GM12878 (cell line): ENCODE data around the gene IQGAP1. TPM values are rescaled to one million over a fixed set of nuclear protein-coding genes. Genes with fewer than 3 reads are reported as not detected.

ENCODE experiments used
- ATAC-seq: fragments of 200-7000 bp; cut with Tn5 transposase; 3 replicates; pipeline ENCODE4 v1.9.1; 2020; ENCODE audit warnings: mild to moderate bottlenecking, moderate library complexity
- Bru-seq: library from RNA; stranded (reverse); fragments of 400-500 nt; gene quantifications from one replicate; lab custom pipeline; 2021; lab: Mats Ljungman, UMichigan
- BruChase-seq, 2 experiments: library from RNA; stranded (reverse); fragments of 400-500 nt; gene quantifications; one replicate each; lab custom pipeline; 2021; lab: Mats Ljungman, UMichigan
- BruUV-seq: library from RNA; stranded (reverse); fragments of 400-500 nt; replicated peaks from 2 replicates; lab custom pipeline; 2021; lab: Mats Ljungman, UMichigan
- CTCF ChIA-PET: fragments of 300-600 bp; sonication (Branson Sonifier 250); formaldehyde crosslinking; extraction: SDS; loops from one replicate; lab custom pipeline; 2021; ENCODE audit warnings: inconsistent platforms; lab: Yijun Ruan, JAX
- POLR2A ChIA-PET: fragments of 350-600 bp; formaldehyde crosslinking; extraction: SDS; loops from one replicate; lab custom pipeline; 2021; ENCODE audit warnings: inconsistent platforms; lab: Charles Lee
- RAD21 ChIA-PET: fragments of 300-600 bp; sonication (Branson Sonifier 250); formaldehyde crosslinking; loops from one replicate; lab custom pipeline; 2023; ENCODE audit warnings: antibody characterized with exemption; ENCODE audit not compliant: unreplicated experiment; lab: Charles Lee
- SMC1A ChIA-PET: fragments of 300-600 bp; sonication (Branson Sonifier 250); formaldehyde crosslinking; loops from one replicate; lab custom pipeline; 2023; ENCODE audit not compliant: unreplicated experiment, uncharacterized antibody; lab: Charles Lee
- DNase-seq: peaks from one replicate; pipeline ENCODE4 v3.0.0-alpha.2; 2011; ENCODE audit warnings: low read depth, low spot score
- FAIRE-seq: peaks from 3 replicates; lab custom pipeline; 2011; peaks lifted over from hg19 to GRCh38; lab: Jason Lieb, UNC
- H2AFZ ChIP-seq: 2 replicates; pipeline ENCODE4 v1.6.0; 2011; ENCODE audit warnings: low read depth, low read length, control low read depth; ENCODE audit not compliant: control insufficient read depth
- H3K27ac ChIP-seq: 2 replicates; pipeline ENCODE4 v1.5.1; 2011; ENCODE audit warnings: control low read depth; ENCODE audit not compliant: control insufficient read depth, insufficient read depth
- H3K27me3 ChIP-seq, 2 experiments: replicated peaks in 1 of 2; 2 replicates each; pipeline versions ENCODE4 v1.6.0 to v1.6.1; 2011; ENCODE audit warnings: low read length in 1 of 2; ENCODE audit not compliant: control insufficient read depth in 2 of 2, insufficient read depth in 2 of 2
- H3K36me3 ChIP-seq, 2 experiments: 2 replicates each; pipeline ENCODE4 v1.5.1; 2011; ENCODE audit warnings: low read length in 1 of 2; ENCODE audit not compliant: control insufficient read depth in 2 of 2, insufficient read depth in 2 of 2
- H3K4me1 ChIP-seq: 2 replicates; pipeline ENCODE4 v1.6.1; 2011; ENCODE audit warnings: mild to moderate bottlenecking, low read length, moderate library complexity, mixed read lengths; ENCODE audit not compliant: control insufficient read depth, insufficient read depth
- H3K4me2 ChIP-seq: 2 replicates; pipeline ENCODE4 v1.6.0; 2011; ENCODE audit warnings: control low read depth; ENCODE audit not compliant: control insufficient read depth, insufficient read depth
- H3K4me3 ChIP-seq: fragments of 200-600 bp; sonication (generic); 2 replicates; pipeline ENCODE4 v1.5.1; 2016
- H3K79me2 ChIP-seq: 2 replicates; pipeline ENCODE4 v1.6.0; 2011; ENCODE audit warnings: low read length; ENCODE audit not compliant: control insufficient read depth, insufficient read depth
- H3K9ac ChIP-seq: 2 replicates; pipeline ENCODE4 v1.8.0; 2011; ENCODE audit warnings: low read length, control low read depth, mixed read lengths; ENCODE audit not compliant: control insufficient read depth, insufficient read depth
- H3K9me3 ChIP-seq: replicated peaks from 3 replicates; pipeline ENCODE4 v1.5.1; 2011; ENCODE audit warnings: mild to moderate bottlenecking, low read length; ENCODE audit not compliant: control insufficient read depth, insufficient read depth
- H4K20me1 ChIP-seq: 2 replicates; pipeline ENCODE4 v1.6.0; 2011; ENCODE audit not compliant: control insufficient read depth, insufficient read depth
- BMI1 ChIP-seq: fragments of 450-650 bp; IDR thresholded peaks from 2 replicates; pipeline ENCODE4 v1.6.1; 2016; ENCODE audit warnings: mild to moderate bottlenecking, moderate library complexity, borderline replicate concordance
- CREB1 ChIP-seq: IDR thresholded peaks from 2 replicates; pipeline ENCODE4 v1.6.1; 2012; ENCODE audit warnings: low read depth, mild to moderate bottlenecking, inconsistent platforms
- ELK1 ChIP-seq: IDR thresholded peaks from 2 replicates; pipeline ENCODE4 v1.6.1; 2012; ENCODE audit warnings: low read depth, low read length, improper control_type of control experiment
- ETV6 ChIP-seq, 2 experiments: fragments of 450-650 bp in 1 of 2; IDR thresholded peaks in 1 of 2; conservative IDR thresholded peaks in 1 of 2; 2 replicates each; pipeline ENCODE4 v1.6.1; 2014; ENCODE audit warnings: antibody characterized with exemption in 1 of 2, borderline replicate concordance in 1 of 2, low read depth in 1 of 2, mild to moderate bottlenecking in 1 of 2, moderate library complexity in 1 of 2
- HDGF ChIP-seq: fragments of 450-650 bp; IDR thresholded peaks from 2 replicates; pipeline ENCODE4 v1.6.1; 2016; ENCODE audit warnings: antibody characterized with exemption
- IRF3 ChIP-seq: fragments of 450-650 bp; IDR thresholded peaks from 2 replicates; pipeline ENCODE4 v1.6.1; 2014; ENCODE audit warnings: mild to moderate bottlenecking
- MAX ChIP-seq: IDR thresholded peaks from 2 replicates; pipeline ENCODE4 v1.6.1; 2012; ENCODE audit warnings: low read depth, low read length, improper control_type of control experiment
- NFYB ChIP-seq: IDR thresholded peaks from 2 replicates; pipeline ENCODE4 v1.6.1; 2011; ENCODE audit warnings: low read depth, mild to moderate bottlenecking, low read length, improper control_type of control experiment, moderate library complexity; ENCODE audit not compliant: insufficient read depth
- NR2C1 ChIP-seq: fragments of 450-650 bp; IDR thresholded peaks from 2 replicates; pipeline ENCODE4 v1.6.1; 2017; ENCODE audit warnings: antibody characterized with exemption, mild to moderate bottlenecking, moderate library complexity
- POLR2A ChIP-seq: IDR thresholded peaks from 2 replicates; pipeline ENCODE4 v1.6.1; 2011; ENCODE audit warnings: low read depth, mild to moderate bottlenecking, low read length
- RCOR1 ChIP-seq: conservative IDR thresholded peaks from 2 replicates; pipeline ENCODE4 v1.6.1; 2012; ENCODE audit warnings: low read depth, low read length, improper control_type of control experiment
- RUNX3 ChIP-seq: IDR thresholded peaks from 2 replicates; pipeline ENCODE4 v1.6.1; 2012; ENCODE audit warnings: low read length, inconsistent platforms
- TAF1 ChIP-seq: IDR thresholded peaks from 2 replicates; pipeline ENCODE4 v1.6.1; 2011; ENCODE audit warnings: mild to moderate bottlenecking, low read depth, low read length, borderline replicate concordance
- TCF12 ChIP-seq: IDR thresholded peaks from 2 replicates; pipeline ENCODE4 v1.6.1; 2011; ENCODE audit warnings: low read depth, mild to moderate bottlenecking, low read length
- WGBS: methylation state at CpG from one replicate; pipeline ENCODE4 v1.1.6; 2016; ENCODE audit warnings: low lambda C conversion rate; ENCODE audit not compliant: insufficient replicate concordance, insufficient coverage; ENCODE audit errors: missing lambda C conversion rate; 5-methylcytosine and 5-hydroxymethylcytosine counted together
- in situ Hi-C: fragments of 300-500 bp; cut with MboI; formaldehyde crosslinking; loops from 9 replicates; pipeline ENCODE4 v1.14.3; 2018; ENCODE audit warnings: mixed read lengths
- intact Hi-C: fragments of 100-400 bp; cut with micrococcal nuclease; formaldehyde crosslinking; loops from one replicate; pipeline ENCODE4 v1.14.2; 2022; ENCODE audit not compliant: unreplicated experiment
- long read RNA-seq, 2 experiments: library from polyadenylated mRNA; unstranded; transcript quantifications; one replicate each; pipeline ENCODE4 v2.0.0, GENCODE V29; 2019 to 2020
- polyA minus RNA-seq, 3 experiments: library from RNA; depleted of rRNA, polyadenylated mRNA; stranded (reverse); fragments of >200 nt; gene quantifications; 2 replicates each; pipeline ENCODE4 v1.2.3, GENCODE V29; 2011
- polyA plus RNA-seq, 11 experiments: library from polyadenylated mRNA; depleted of rRNA in 4 of 11; unstranded in 6 of 11; stranded (reverse) in 5 of 11; fragments of >200 nt; fragmentation: Nextera tagmentation in 4 of 11; fragmentation: Illumina TruSeq in 1 of 11; extraction: Ambion mirVana in 4 of 11; extraction: Trizol in 1 of 11; gene quantifications; 1 replicate in 1 of 11; 2 replicates in 10 of 11; pipeline versions ENCODE4 v1.2.1 to v1.2.3, GENCODE V29; 2011 to 2016; ENCODE audit warnings: inconsistent platforms in 2 of 11, missing spikeins in 2 of 11, low read depth in 1 of 11
- total RNA-seq, 4 experiments: library from RNA; depleted of rRNA in 3 of 4; stranded (reverse); fragments of >200 nt in 3 of 4; fragmentation: Illumina TruSeq in 1 of 4; extraction: Trizol in 1 of 4; gene quantifications; 2 replicates each; pipeline versions ENCODE4 v1.2.1 to v1.2.3, GENCODE V29; 2013 to 2021

Gene IQGAP1
- total RNA-seq (2013; cell fraction: nucleolus; rRNA removed): 229 and 246 TPM in 2 replicates
- 124 and 140 TPM in 2 replicates for total RNA-seq (2014; rRNA removed)
- total RNA-seq (2014; rRNA removed; fragmentation: Illumina TruSeq; extraction: Trizol): 222 and 234 TPM in 2 replicates
- total RNA-seq (2021): 118 and 122 TPM in 2 replicates
- 52.6 TPM for polyA plus RNA-seq (2011; ENCODE audit: low read depth)
- polyA plus RNA-seq (2011; rRNA removed): 110 and 149 TPM in 2 replicates
- 45.3 and 51.0 TPM in 2 replicates for polyA plus RNA-seq (2011; cell fraction: cytosol; rRNA removed)
- polyA plus RNA-seq (2011; cell fraction: nucleus; rRNA removed): 114 and 372 TPM in 2 replicates
- polyA plus RNA-seq (2012): 61.3 and 79.2 TPM in 2 replicates
- polyA plus RNA-seq (2014; fragmentation: Illumina TruSeq; extraction: Trizol): 250 and 338 TPM in 2 replicates
- polyA plus RNA-seq (2014; fragmentation: Nextera tagmentation; extraction: Ambion mirVana): 10 to 100 TPM; 65.2 to 66.6 TPM
- polyA plus RNA-seq (2014; rRNA removed): 96.6 and 115 TPM in 2 replicates
- 100 to 1,000 TPM in 1 of 2 experiments, 10 to 100 TPM in 1; 99.6 to 103 TPM for polyA plus RNA-seq (2016; fragmentation: Nextera tagmentation; extraction: Ambion mirVana)
- polyA minus RNA-seq (2011; rRNA and poly(A)+ RNA removed): 168 and 218 TPM in 2 replicates
- 52.7 and 66.6 TPM in 2 replicates for polyA minus RNA-seq (2011; cell fraction: cytosol; rRNA and poly(A)+ RNA removed)
- 106 and 330 TPM in 2 replicates for polyA minus RNA-seq (2011; cell fraction: nucleus; rRNA and poly(A)+ RNA removed)
- percentile 86 among the genes with signal in this experiment for Bru-seq, nascent RNA
- BruChase-seq, experiment 1, labeled RNA remaining after a 6-hour chase: percentile 94 among the genes with signal in this experiment
- percentile 89 among the genes with signal in this experiment for BruChase-seq, experiment 2, labeled RNA remaining after a 2-hour chase
- long read RNA-seq, experiment 1, partial matches to known transcripts: 13 of 18 reads
- long read RNA-seq, experiment 1, other reads (novel, unspliced or antisense): 2 of 18 reads
- long read RNA-seq, experiment 2, transcript IQGAP1-208 (2 exons, 1,201 nt): major isoform, 9 of 625 reads
- long read RNA-seq, experiment 2, partial matches to known transcripts: 584 of 625 reads
- long read RNA-seq, experiment 2, other reads (novel, unspliced or antisense): 31 of 625 reads

- Histone ChIP-seq H3K27ac (peak within 1 kb of the TSS; percentile 91), H3K4me2 (peak within 1 kb of the TSS; percentile 96), H4K20me1 (no peaks in the 10 kb centered on the region), H3K9ac (peak within 1 kb of the TSS; percentile 97), H3K4me3 (peak within 1 kb of the TSS; percentile 94), H3K27me3 (no peaks in the 10 kb centered on the region), H2AFZ (peak within 1 kb of the TSS; percentile 100), H3K4me1 (peaks cover 4% of the 10 kb centered on the region; the same call in 1 of the 2 replicates), H3K9me3 (no peaks in the 10 kb centered on the region), H3K36me3 (peaks cover 0 to 8% of the 10 kb centered on the region in 2 experiments; a peak in 2 of 4 replicates), H3K79me2 (peaks cover 42% of the 10 kb centered on the region)
- intact Hi-C loops: no loop called here
- BruUV-seq: no TSS peak
- ChIA-PET SMC1A (interaction anchor here (0.8 to 5.5 kb wide), 9 partner anchors 9 to 51 kb away, joined by 3 to 34 read pairs (median 4); no protein-coding TSS in a partner anchor), CTCF (interaction anchor here (0.7 to 1.7 kb wide), 6 partner anchors 13 to 86 kb away, joined by 3 to 6 read pairs (median 4); no protein-coding TSS in a partner anchor), POLR2A (interaction anchor here (0.5 to 2.6 kb wide), 19 partner anchors 9 to 349 kb away, joined by 3 to 51 read pairs (median 5); partner anchors contain the start of gene ZNF774), RAD21 (interaction anchor here (0.6 to 2.2 kb wide), 17 partner anchors 10 to 332 kb away, joined by 3 to 12 read pairs (median 6); no protein-coding TSS in a partner anchor)
- ATAC-seq: peak; percentile 95
- peak; percentile 83 for DNase-seq
- FAIRE-seq: peak; percentile 91
- 6% methylated on average over 58 of the region's 62 CpGs for WGBS
- in situ Hi-C loops: no loop called here
- TF ChIP-seq TAF1 (peak; percentile 76), IRF3 (no peak), ELK1 (peak; percentile 90), TCF12 (peak; percentile 66; the same call in 1 of the 2 replicates), CREB1 (peak; percentile 29; the same call in 1 of the 2 replicates), ETV6 (conservative IDR thresholded peaks at IDR 0.05 in 1 of 2, IDR thresholded peaks at IDR 0.05 in 1 of 2; ENCODE audit: borderline replicate concordance in 1 of 2, low read depth in 1 of 2) (no peak), POLR2A (peak; percentile 96), RUNX3 (peak; percentile 16; the same call in 1 of the 2 replicates), NR2C1 (no peak), BMI1 (no peak), NFYB (peak; percentile 28; the same call in 1 of the 2 replicates), HDGF (peak; percentile 73; the same call in 1 of the 2 replicates), RCOR1 (no peak), MAX (no peak)
Measured at GRCh38 chr15:90387534-90388461, at the start of gene IQGAP1. Gene IQGAP1, plus strand, starts transcription at chr15:90388242. Its CDS starts 100 bp downstream, at chr15:90388342.
